Measurements from ENCODE around the gene GPC1.
"Not testable (repeated sequence)": the region's sequence is repeated elsewhere in the genome, so short reads cannot be mapped to it uniquely, and the experiment has no call there.

The GPC1 gene

GRCh38 chr2:240469239-240469636 lies 33.8 kb downstream of the GPC1 start:
- DNase-seq: no peak

- DNase-seq: no peak
Observed at GRCh38 chr2:240469740-240470139, 34.3 kb downstream of the GPC1 start.

- DNase-seq: no peak
Observed at GRCh38 chr2:240472078-240472790, 36.8 kb downstream of the GPC1 start.

GRCh38 chr2:240473211-240473610 lies 37.7 kb downstream of the GPC1 start:
- DNase-seq: no peak

- no peak for DNase-seq
Observed at GRCh38 chr2:240477916-240478315, 42.5 kb downstream of the GPC1 start.

- DNase-seq: no peak
Observed at GRCh38 chr2:240478346-240479110, 43.1 kb downstream of the GPC1 start.

- no peak for DNase-seq
Observed at GRCh38 chr2:240479111-240479501, 43.6 kb downstream of the GPC1 start.

GRCh38 chr2:240480834-240481623 lies 45.6 kb downstream of the GPC1 start:
- no peak for DNase-seq

- DNase-seq: no peak
Observed at GRCh38 chr2:240481720-240482119, 46.3 kb downstream of the GPC1 start.

- no peak for DNase-seq
Observed at GRCh38 chr2:240482141-240482540, 46.7 kb downstream of the GPC1 start.

GRCh38 chr2:240491483-240491882 lies 56.0 kb downstream of the GPC1 start:
- DNase-seq: no peak

GRCh38 chr2:240494194-240494793 lies 58.8 kb downstream of the GPC1 start:
- no peak for DNase-seq

GRCh38 chr2:240494942-240495341 lies 59.5 kb downstream of the GPC1 start:
- DNase-seq: not testable (repeated sequence)

GRCh38 chr2:240497082-240497481 lies 61.6 kb downstream of the GPC1 start:
- not testable (repeated sequence) for DNase-seq

- no peak for DNase-seq
Observed at GRCh38 chr2:240498171-240498957, 62.9 kb downstream of the GPC1 start.

- DNase-seq: no peak
Observed at GRCh38 chr2:240498958-240499260, 63.4 kb downstream of the GPC1 start.

- no peak for DNase-seq
Observed at GRCh38 chr2:240499309-240500301, 64.1 kb downstream of the GPC1 start.

- DNase-seq: no peak
Observed at GRCh38 chr2:240500561-240501423, 65.3 kb downstream of the GPC1 start.

GRCh38 chr2:240501531-240501991 lies 66.1 kb downstream of the GPC1 start:
- DNase-seq: no peak

GRCh38 chr2:240502059-240502429 lies 66.6 kb downstream of the GPC1 start:
- DNase-seq: no peak

Data from stimulated activated CD4-positive, alpha-beta T cell treated with anti-CD3 and anti-CD28 coated beads, Interleukin-12 subunit alpha, Interleukin-12 subunit beta, amount 100 ng/mL, for 4 hours (primary cell).